SK-N-SH (cell line): ENCODE measurements around the gene UPP2. TPM values are rescaled to one million over a fixed set of nuclear protein-coding genes. Genes with fewer than 3 reads are reported as not detected.

Source experiments
- CTCF ChIA-PET: fragments of 300-600, 350-600 bp; formaldehyde crosslinking; extraction: SDS; loops from one replicate; lab custom pipeline; 2021; lab: Yijun Ruan, JAX
- POLR2A ChIA-PET: fragments of 350-600 bp; sonication (Branson Sonifier 250); formaldehyde crosslinking; extraction: SDS; loops from one replicate; lab custom pipeline; 2020; ENCODE audit warnings: antibody characterized with exemption, inconsistent platforms; lab: Yijun Ruan, JAX
- DNase-seq: peaks from one replicate; pipeline ENCODE4 v3.0.0; 2012
- H2AFZ ChIP-seq: fragments of 200-600 bp; sonication (generic); 2 replicates; pipeline ENCODE4 v1.8.1; 2016; ENCODE audit warnings: antibody characterized with exemption, mild to moderate bottlenecking, low read depth
- H3F3A ChIP-seq: fragments of 200-600 bp; sonication (generic); replicated peaks from 2 replicates; pipeline ENCODE3; 2016; ENCODE audit warnings: antibody characterized with exemption, mild to moderate bottlenecking; ENCODE audit not compliant: insufficient read depth
- H3K27ac ChIP-seq, 2 experiments: fragments of 200-500 bp in 1 of 2; fragments of 200-600 bp in 1 of 2; sonication (Bioruptor generic) in 1 of 2; sonication (generic), shearing (Covaris generic) in 1 of 2; 2 replicates each; pipeline versions ENCODE4 v1.5.1 to v1.6.1; 2014 to 2016; ENCODE audit warnings: low read depth in 2 of 2, inconsistent platforms in 1 of 2, low read length in 1 of 2, mild to moderate bottlenecking in 1 of 2, mixed read lengths in 1 of 2
- H3K27me3 ChIP-seq: fragments of 200-600 bp; sonication (generic), shearing (Covaris generic); 2 replicates; pipeline ENCODE4 v1.6.1; 2016; ENCODE audit warnings: mixed run types; ENCODE audit not compliant: insufficient read depth
- H3K36me3 ChIP-seq, 2 experiments: fragments of 200-500 bp in 1 of 2; fragments of 200-600 bp in 1 of 2; sonication (Bioruptor generic) in 1 of 2; sonication (generic) in 1 of 2; replicated peaks in 1 of 2; 2 replicates each; pipeline versions ENCODE3 to v1.5.1; 2014 to 2016; ENCODE audit warnings: low read length in 1 of 2, mild to moderate bottlenecking in 1 of 2; ENCODE audit not compliant: insufficient read depth in 2 of 2, control insufficient read depth in 1 of 2
- H3K4me1 ChIP-seq, 2 experiments: fragments of 200-500 bp in 1 of 2; fragments of 200-600 bp in 1 of 2; sonication (Bioruptor generic) in 1 of 2; sonication (generic), shearing (Covaris generic) in 1 of 2; 2 replicates each; pipeline versions ENCODE4 v1.5.1 to v1.6.1; 2014 to 2016; ENCODE audit warnings: low read depth in 1 of 2, low read length in 1 of 2, mixed run types in 1 of 2; ENCODE audit not compliant: insufficient read depth in 2 of 2, control insufficient read depth in 1 of 2
- H3K4me2 ChIP-seq: fragments of 200-600 bp; sonication (generic), shearing (Covaris generic); 2 replicates; pipeline ENCODE4 v1.6.1; 2017; ENCODE audit warnings: mixed run types
- H3K4me3 ChIP-seq, 2 experiments: fragments of 200-500 bp in 1 of 2; fragments of 200-600 bp in 1 of 2; sonication (Bioruptor generic) in 1 of 2; sonication (generic), shearing (Covaris generic) in 1 of 2; 2 replicates each; pipeline versions ENCODE4 v1.5.1 to v1.8.1; 2014 to 2016; ENCODE audit warnings: low read depth in 2 of 2, inconsistent platforms in 1 of 2, low read length in 1 of 2, mild to moderate bottlenecking in 1 of 2, mixed read lengths in 1 of 2, moderate library complexity in 1 of 2
- H3K79me2 ChIP-seq: fragments of 200-600 bp; sonication (generic); 2 replicates; pipeline ENCODE4 v1.8.1; 2017; ENCODE audit warnings: mild to moderate bottlenecking; ENCODE audit not compliant: insufficient read depth
- H3K9ac ChIP-seq: fragments of 200-600 bp; sonication (generic); 2 replicates; pipeline ENCODE4 v1.6.1; 2017; ENCODE audit warnings: mixed run types
- H3K9me2 ChIP-seq: fragments of 200-600 bp; sonication (generic); 2 replicates; pipeline ENCODE4 v1.6.1; 2017; ENCODE audit warnings: mixed run types
- H3K9me3 ChIP-seq: fragments of 200-600 bp; sonication (generic); 2 replicates; pipeline ENCODE4 v1.6.1; 2017; ENCODE audit warnings: mixed run types, mild to moderate bottlenecking, moderate library complexity
- H4K20me1 ChIP-seq: fragments of 200-600 bp; sonication (generic); 2 replicates; pipeline ENCODE4 v1.6.1; 2017; ENCODE audit warnings: mild to moderate bottlenecking, mixed run types; ENCODE audit not compliant: insufficient read depth
- EZH2phosphoT487 ChIP-seq: fragments of 200-600 bp; sonication (generic); IDR thresholded peaks from 2 replicates; pipeline ENCODE4 v1.6.1; 2017; ENCODE audit warnings: low read depth, mixed run types, mild to moderate bottlenecking, antibody characterized with exemption, moderate library complexity, borderline replicate concordance
- FOXJ3 ChIP-seq: sonication (generic); formaldehyde crosslinking; IDR thresholded peaks from 2 replicates; pipeline ENCODE4 v1.5.1; 2020; ENCODE audit warnings: mild to moderate bottlenecking, missing genetic modification reagents
- FOXM1 ChIP-seq: IDR thresholded peaks from 2 replicates; pipeline ENCODE4 v1.4.0; 2012; ENCODE audit warnings: low read depth, mild to moderate bottlenecking
- GABPA ChIP-seq: IDR thresholded peaks from 2 replicates; pipeline ENCODE4 v1.4.0; 2012; ENCODE audit warnings: low read depth, mild to moderate bottlenecking
- GATA2 ChIP-seq: sonication (generic); formaldehyde crosslinking; IDR thresholded peaks from 2 replicates; pipeline ENCODE4 v1.5.0; 2020; ENCODE audit warnings: mild to moderate bottlenecking, missing genetic modification reagents
- MAX ChIP-seq: IDR thresholded peaks from 2 replicates; pipeline ENCODE4 v1.4.0; 2012; ENCODE audit warnings: low read depth
- MEF2A ChIP-seq: IDR thresholded peaks from 2 replicates; pipeline ENCODE4 v1.4.0; 2012; ENCODE audit warnings: low read depth, borderline replicate concordance
- NFIC ChIP-seq: IDR thresholded peaks from 2 replicates; pipeline ENCODE4 v1.4.0; 2012; ENCODE audit warnings: borderline replicate concordance
- NRF1 ChIP-seq: IDR thresholded peaks from 2 replicates; pipeline ENCODE4 v1.6.1; 2012; ENCODE audit warnings: low read depth, mild to moderate bottlenecking, low read length
- REST ChIP-seq: IDR thresholded peaks from 2 replicates; pipeline ENCODE4 v1.6.1; 2012; ENCODE audit warnings: mild to moderate bottlenecking, low read depth, low read length, moderate library complexity
- RFX5 ChIP-seq: IDR thresholded peaks from 2 replicates; pipeline ENCODE4 v1.6.1; 2012; ENCODE audit warnings: mild to moderate bottlenecking, improper control_type of control experiment, low read length
- RXRA ChIP-seq: IDR thresholded peaks from 2 replicates; pipeline ENCODE4 v1.4.0; 2012; ENCODE audit warnings: low read depth, mild to moderate bottlenecking, borderline replicate concordance
- SIN3A ChIP-seq: IDR thresholded peaks from 2 replicates; pipeline ENCODE4 v1.6.1; 2012; ENCODE audit warnings: low read depth, mild to moderate bottlenecking, low read length, moderate library complexity, borderline replicate concordance
- SMC3 ChIP-seq: IDR thresholded peaks from 2 replicates; pipeline ENCODE4 v1.6.1; 2012; ENCODE audit warnings: low read depth, low read length, improper control_type of control experiment
- TCF12 ChIP-seq: IDR thresholded peaks from 2 replicates; pipeline ENCODE4 v1.4.0; 2012
- TEAD4 ChIP-seq: IDR thresholded peaks from 2 replicates; pipeline ENCODE4 v1.4.0; 2012; ENCODE audit warnings: mild to moderate bottlenecking, borderline replicate concordance; ENCODE audit not compliant: insufficient read depth
- WGBS: methylation state at CpG from one replicate; pipeline ENCODE4 v1.1.6; 2017; ENCODE audit warnings: low lambda C conversion rate; 5-methylcytosine and 5-hydroxymethylcytosine counted together
- polyA plus RNA-seq, 3 experiments: library from polyadenylated mRNA; depleted of rRNA; stranded (reverse); fragments of >200 nt; gene quantifications; 2 replicates each; pipeline ENCODE4 v1.2.3, GENCODE V29; 2012
- TF ChIP-seq, protein P1 (sequence below): fragments of 200-600 bp; sonication (generic); IDR thresholded peaks from 2 replicates; pipeline ENCODE4 v1.6.1; 2017; ENCODE audit warnings: antibody characterized with exemption, mild to moderate bottlenecking, moderate library complexity
- TF ChIP-seq, protein P2 (sequence below): IDR thresholded peaks from 2 replicates; pipeline ENCODE4; 2012
- TF ChIP-seq, protein P3 (sequence below): IDR thresholded peaks from 2 replicates; pipeline ENCODE4 v1.4.0; 2012; ENCODE audit warnings: low read depth, borderline replicate concordance

The UPP2 gene
- polyA plus RNA-seq, 1 of the 3 experiments (the other 2 are of a cell fraction), result not detected

GRCh38 chr2:158060835-158061435, 40.7 kb upstream of the UPP2 start:
- no peak overlapping the region for H3K4me3 ChIP-seq
- no peaks in the 10 kb centered on the region for H3F3A ChIP-seq
- H2AFZ ChIP-seq, result no peak overlapping the region
- ChIA-PET POLR2A (no interaction called here), CTCF (interaction anchor here (1.2 to 1.5 kb wide), 4 partner anchors 14 to 37 kb away, joined by 3 to 5 read pairs (median 4); no protein-coding TSS in a partner anchor)
- WGBS, result 36% methylated on average over 5 of the region's 5 CpGs
- TF ChIP-seq REST, result no peak
- TF ChIP-seq SMC3, result no peak
- TF ChIP-seq, protein P1, sequence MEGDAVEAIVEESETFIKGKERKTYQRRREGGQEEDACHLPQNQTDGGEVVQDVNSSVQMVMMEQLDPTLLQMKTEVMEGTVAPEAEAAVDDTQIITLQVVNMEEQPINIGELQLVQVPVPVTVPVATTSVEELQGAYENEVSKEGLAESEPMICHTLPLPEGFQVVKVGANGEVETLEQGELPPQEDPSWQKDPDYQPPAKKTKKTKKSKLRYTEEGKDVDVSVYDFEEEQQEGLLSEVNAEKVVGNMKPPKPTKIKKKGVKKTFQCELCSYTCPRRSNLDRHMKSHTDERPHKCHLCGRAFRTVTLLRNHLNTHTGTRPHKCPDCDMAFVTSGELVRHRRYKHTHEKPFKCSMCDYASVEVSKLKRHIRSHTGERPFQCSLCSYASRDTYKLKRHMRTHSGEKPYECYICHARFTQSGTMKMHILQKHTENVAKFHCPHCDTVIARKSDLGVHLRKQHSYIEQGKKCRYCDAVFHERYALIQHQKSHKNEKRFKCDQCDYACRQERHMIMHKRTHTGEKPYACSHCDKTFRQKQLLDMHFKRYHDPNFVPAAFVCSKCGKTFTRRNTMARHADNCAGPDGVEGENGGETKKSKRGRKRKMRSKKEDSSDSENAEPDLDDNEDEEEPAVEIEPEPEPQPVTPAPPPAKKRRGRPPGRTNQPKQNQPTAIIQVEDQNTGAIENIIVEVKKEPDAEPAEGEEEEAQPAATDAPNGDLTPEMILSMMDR, result no peak
- no peak for TF ChIP-seq TCF12
- TF ChIP-seq MEF2A, result no peak
- no peak for TF ChIP-seq RXRA
- no peak for TF ChIP-seq FOXJ3 (CRISPR knock-in tag)
- TF ChIP-seq EZH2phosphoT487, result no peak
- TF ChIP-seq, protein P2, sequence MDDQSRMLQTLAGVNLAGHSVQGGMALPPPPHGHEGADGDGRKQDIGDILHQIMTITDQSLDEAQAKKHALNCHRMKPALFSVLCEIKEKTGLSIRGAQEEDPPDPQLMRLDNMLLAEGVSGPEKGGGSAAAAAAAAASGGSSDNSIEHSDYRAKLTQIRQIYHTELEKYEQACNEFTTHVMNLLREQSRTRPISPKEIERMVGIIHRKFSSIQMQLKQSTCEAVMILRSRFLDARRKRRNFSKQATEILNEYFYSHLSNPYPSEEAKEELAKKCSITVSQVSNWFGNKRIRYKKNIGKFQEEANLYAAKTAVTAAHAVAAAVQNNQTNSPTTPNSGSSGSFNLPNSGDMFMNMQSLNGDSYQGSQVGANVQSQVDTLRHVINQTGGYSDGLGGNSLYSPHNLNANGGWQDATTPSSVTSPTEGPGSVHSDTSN, result no peak
- TF ChIP-seq TEAD4, result no peak
- no peak for TF ChIP-seq SIN3A
- TF ChIP-seq RFX5, result no peak
- TF ChIP-seq NRF1, result no peak
- TF ChIP-seq, protein P3, sequence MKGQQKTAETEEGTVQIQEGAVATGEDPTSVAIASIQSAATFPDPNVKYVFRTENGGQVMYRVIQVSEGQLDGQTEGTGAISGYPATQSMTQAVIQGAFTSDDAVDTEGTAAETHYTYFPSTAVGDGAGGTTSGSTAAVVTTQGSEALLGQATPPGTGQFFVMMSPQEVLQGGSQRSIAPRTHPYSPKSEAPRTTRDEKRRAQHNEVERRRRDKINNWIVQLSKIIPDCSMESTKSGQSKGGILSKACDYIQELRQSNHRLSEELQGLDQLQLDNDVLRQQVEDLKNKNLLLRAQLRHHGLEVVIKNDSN, result no peak
- no peak for TF ChIP-seq GABPA
- no peak for TF ChIP-seq NFIC
- TF ChIP-seq MAX, result no peak
- no peak for TF ChIP-seq GATA2 (CRISPR knock-in tag)
- no peak for TF ChIP-seq FOXM1
- no peaks in the 10 kb centered on the region for H3K4me1 ChIP-seq
- H3K9ac ChIP-seq, result no peak overlapping the region
- DNase-seq, result no peak
- no peaks in the 10 kb centered on the region for H3K9me3 ChIP-seq
- no peak overlapping the region for H3K4me2 ChIP-seq
- H4K20me1 ChIP-seq, result no peaks in the 10 kb centered on the region
- H3K27ac ChIP-seq, result no peak overlapping the region
- no peaks in the 10 kb centered on the region for H3K27me3 ChIP-seq
- H3K79me2 ChIP-seq, result no peaks in the 10 kb centered on the region
- H3K36me3 ChIP-seq, result no peaks in the 10 kb centered on the region
- no peaks in the 10 kb centered on the region for H3K9me2 ChIP-seq
